Thymus (tissue), 11 donors: ENCODE results near the gene TRIM24. TPM values are rescaled to one million over a fixed set of nuclear protein-coding genes. Genes with fewer than 3 reads are reported as not detected.
A peak's percentile ranks its signal among the peaks of the same experiment; 100 is the strongest.

Source experiments
- DNase-seq, 9 donors: peaks; one replicate each; pipeline ENCODE4 v3.0.0-alpha.2; 2013; ENCODE audit warnings: low spot score in 9 of 9, low read depth in 6 of 9, missing footprints in 1 of 9
- H3K27ac ChIP-seq, 2 donors: one replicate each; pipeline ENCODE4 v1.5.1; 2013; ENCODE audit warnings: control low read depth in 1 of 2, low read depth in 1 of 2, low read length in 1 of 2, mild to moderate bottlenecking in 1 of 2, moderate library complexity in 1 of 2
- H3K27me3 ChIP-seq, 2 donors: one replicate each; pipeline ENCODE4 v1.5.1; 2013; ENCODE audit warnings: low read length in 1 of 2; ENCODE audit not compliant: control insufficient read depth in 2 of 2, insufficient read depth in 1 of 2
- H3K36me3 ChIP-seq, 2 donors: one replicate each; pipeline ENCODE4 v1.5.1; 2013; ENCODE audit warnings: low read length in 1 of 2, mild to moderate bottlenecking in 1 of 2, moderate library complexity in 1 of 2; ENCODE audit not compliant: control insufficient read depth in 2 of 2, insufficient read depth in 2 of 2
- H3K4me1 ChIP-seq, 2 donors: one replicate each; pipeline ENCODE4 v1.5.1; 2013; ENCODE audit warnings: low read length in 2 of 2; ENCODE audit not compliant: control insufficient read depth in 2 of 2, insufficient read depth in 2 of 2
- H3K4me3 ChIP-seq, 2 donors: one replicate each; pipeline ENCODE4 v1.5.1; 2013; ENCODE audit warnings: low read length in 2 of 2, control low read depth in 1 of 2, mild to moderate bottlenecking in 1 of 2
- H3K9me3 ChIP-seq, 2 donors: one replicate each; pipeline ENCODE4 v1.5.1; 2013; ENCODE audit warnings: low read length in 1 of 2, mild to moderate bottlenecking in 1 of 2; ENCODE audit not compliant: control insufficient read depth in 2 of 2, insufficient read depth in 1 of 2
- WGBS: extraction: QIAGEN DNeasy Blood & Tissue Kit; methylation state at CpG from one replicate; pipeline ENCODE4 v1.1.7; 2013; 5-methylcytosine and 5-hydroxymethylcytosine counted together
- polyA plus RNA-seq: library from polyadenylated mRNA; stranded (reverse); fragments of 200-250 nt; gene quantifications from one replicate; pipeline ENCODE4 v1.2.3, GENCODE V29; 2013
- total RNA-seq: library from RNA; stranded (reverse); fragments of 120-200 nt; gene quantifications from one replicate; pipeline ENCODE4 v1.2.4, GENCODE V29; 2013
- donor health status: healthy.

TRIM24 gene
- total and polyA plus RNA-seq, 2 donors: 18.1 to 28.1 TPM

DNA sequence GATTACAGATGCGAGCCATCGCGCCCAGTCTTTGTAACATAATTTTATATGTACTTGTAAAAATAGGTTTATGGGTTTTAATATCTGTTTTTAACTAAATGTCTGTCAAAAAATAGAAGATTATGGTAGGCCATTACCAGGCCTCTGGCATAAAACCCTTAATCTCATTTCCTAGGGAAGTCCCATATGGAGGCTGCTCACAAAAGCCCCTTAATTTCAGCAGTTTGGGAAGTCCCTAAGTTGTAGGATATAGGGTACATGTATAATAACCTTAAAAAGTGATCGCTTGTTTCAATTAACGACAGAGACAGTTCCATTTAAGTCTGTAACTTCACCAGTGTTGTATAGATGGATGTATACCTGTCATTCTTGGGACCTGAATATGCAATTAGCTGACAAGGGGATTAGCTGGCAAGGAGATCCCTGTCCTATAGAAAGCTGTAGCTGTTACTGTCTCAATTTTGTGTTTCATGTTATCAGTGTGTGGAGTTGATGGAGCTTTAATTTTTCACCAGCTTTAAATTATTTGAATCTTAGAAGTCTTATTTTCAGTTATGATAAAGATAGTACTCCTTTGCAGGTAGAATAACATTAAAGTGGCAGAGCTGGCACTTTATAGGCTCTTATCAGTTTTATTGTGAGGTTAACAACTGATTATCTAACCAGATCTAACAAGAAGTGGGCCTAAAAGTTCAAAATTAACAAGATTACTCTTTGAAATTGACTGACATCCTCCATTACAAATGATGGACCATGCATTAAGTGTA is 10.5 kb downstream of the TRIM24 start:
- no peak overlapping the region for H3K27ac ChIP-seq
- no peaks in the 10 kb centered on the region for H3K27me3 ChIP-seq
- no peak for DNase-seq
- H3K4me1 ChIP-seq: no peaks in the 10 kb centered on the region
- 97% methylated on average over 5 of the region's 5 CpGs for WGBS
- H3K9me3 ChIP-seq: no peaks in the 10 kb centered on the region
- no peaks in the 10 kb centered on the region for H3K36me3 ChIP-seq
- H3K4me3 ChIP-seq: no peak overlapping the region

DNA sequence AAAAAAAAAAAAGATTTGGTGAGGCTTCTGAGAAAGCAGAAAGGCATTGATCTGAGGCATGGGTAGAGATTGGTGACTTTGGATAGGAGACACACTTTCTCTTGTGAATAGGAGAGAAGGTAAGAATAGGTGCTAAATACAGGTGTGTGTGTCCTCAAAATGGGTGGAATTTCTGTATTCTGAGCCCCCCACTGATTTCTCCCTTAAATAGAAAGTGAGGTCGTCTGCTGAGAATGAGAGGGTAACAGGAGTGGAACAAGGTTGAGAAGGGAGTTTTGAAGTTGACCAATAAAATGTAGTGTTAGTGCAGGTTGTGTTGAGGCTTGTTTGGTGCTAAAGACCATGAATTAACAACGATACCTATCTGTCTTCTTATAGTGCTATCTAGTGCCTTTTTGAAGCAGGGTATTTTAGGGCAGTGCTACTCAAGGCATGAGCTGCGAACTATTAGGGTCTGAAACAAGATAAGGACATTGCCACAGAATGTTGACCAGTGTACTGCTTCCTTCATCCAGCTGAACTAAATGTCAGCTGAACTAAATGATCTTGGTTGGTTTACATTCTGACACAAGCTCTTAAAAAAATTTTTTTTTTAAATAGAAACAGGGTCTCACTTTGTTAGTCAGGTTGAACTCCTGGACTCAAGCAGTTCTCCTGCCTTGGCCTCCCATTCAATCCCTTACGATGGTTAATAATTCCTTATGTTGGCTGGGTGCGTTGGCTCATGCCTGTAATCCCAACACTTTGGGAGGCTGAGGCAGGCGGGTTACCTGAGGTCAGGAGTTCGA is 12.4 kb downstream of the TRIM24 start:
- Histone ChIP-seq H3K9me3 (no peaks in the 10 kb centered on the region), H3K4me1 (no peaks in the 10 kb centered on the region), H3K27me3 (no peaks in the 10 kb centered on the region), H3K4me3 (no peak overlapping the region), H3K36me3 (no peaks in the 10 kb centered on the region), H3K27ac (no peak overlapping the region)
- WGBS: 95% methylated on average over 7 of the region's 7 CpGs
- DNase-seq: no peak

DNA sequence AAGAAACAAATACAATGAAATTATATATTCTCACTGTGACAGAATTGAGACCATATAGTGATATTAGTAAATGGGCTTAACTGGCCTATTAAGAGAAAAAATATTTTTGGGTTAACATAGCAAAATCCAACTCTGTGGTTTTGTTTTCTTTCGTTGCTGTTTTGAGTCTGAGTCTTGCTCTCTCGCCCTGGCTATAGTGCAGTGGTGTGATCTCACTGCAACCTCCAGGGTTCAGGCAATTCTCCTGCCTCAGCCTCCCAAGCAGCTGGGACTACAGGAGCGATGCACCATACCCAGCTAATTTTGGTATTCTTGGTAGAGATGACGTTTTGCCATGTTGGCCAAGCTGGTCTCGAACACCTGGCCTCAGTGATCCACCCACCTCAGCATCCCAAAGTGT is 15.3 kb downstream of the TRIM24 start:
- DNase-seq: no peak
- peaks cover 0 to 4% of the 10 kb centered on the region in 2 donors for H3K4me1 ChIP-seq

DNA sequence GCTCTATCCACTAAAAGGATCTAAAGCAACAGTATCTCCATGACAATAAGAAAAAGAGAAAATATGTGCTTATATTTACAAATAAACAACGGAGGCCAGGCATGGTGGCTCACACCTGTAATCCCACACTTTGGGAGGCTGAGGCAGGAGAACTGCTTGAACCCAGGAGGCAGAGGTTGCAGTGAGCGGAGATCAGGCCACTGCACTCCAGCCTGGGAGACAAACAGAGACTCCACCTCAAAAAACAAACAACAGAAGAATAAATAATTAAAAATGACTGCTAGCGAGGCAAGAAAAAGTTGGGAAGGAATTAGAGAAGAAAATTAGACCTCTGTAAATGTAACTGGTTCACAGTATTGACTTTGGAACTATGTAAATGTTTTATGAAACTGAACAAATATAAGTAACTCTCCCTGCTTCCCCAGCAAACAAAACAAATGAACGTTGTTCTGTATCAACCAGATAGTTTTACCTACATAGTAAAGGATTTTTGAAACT is 17.1 kb downstream of the TRIM24 start:
- H3K9me3 ChIP-seq: no peaks in the 10 kb centered on the region
- no peak overlapping the region for H3K4me3 ChIP-seq
- peaks cover 0 to 4% of the 10 kb centered on the region in 2 donors for H3K4me1 ChIP-seq
- no peaks in the 10 kb centered on the region for H3K36me3 ChIP-seq
- no peaks in the 10 kb centered on the region for H3K27me3 ChIP-seq
- WGBS: 91% methylated on average over 4 of the region's 4 CpGs
- DNase-seq: no peak
- no peak overlapping the region for H3K27ac ChIP-seq

More for the DNA sequence above, 15.3 kb downstream of the TRIM24 start:
- Histone ChIP-seq H3K27me3 (no peaks in the 10 kb centered on the region), H3K4me3 (no peak overlapping the region), H3K36me3 (no peaks in the 10 kb centered on the region), H3K9me3 (no peaks in the 10 kb centered on the region), H3K27ac (no peak overlapping the region)
- WGBS: 94% methylated on average over 5 of the region's 5 CpGs

DNA sequence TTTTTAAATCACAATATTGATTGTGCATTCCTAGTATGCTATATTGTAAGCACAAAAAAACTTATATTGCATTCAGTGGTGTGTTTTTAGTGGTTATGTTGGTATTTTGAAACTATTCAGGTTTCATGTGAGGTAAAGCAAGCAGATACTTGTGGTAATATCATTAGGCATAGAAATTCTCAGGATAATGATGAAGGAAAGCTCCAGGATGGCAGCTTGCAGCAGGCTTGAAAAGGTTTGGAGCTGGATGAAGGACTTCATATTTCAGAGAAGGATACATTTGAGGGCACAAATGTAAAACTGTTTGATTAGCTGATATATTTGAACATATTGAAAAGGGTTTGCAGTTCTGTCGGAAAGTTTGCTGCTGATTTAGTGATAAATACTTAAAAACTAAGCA is 17.5 kb downstream of the TRIM24 start:
- DNase-seq: no peak
- Histone ChIP-seq H3K9me3 (no peaks in the 10 kb centered on the region), H3K27ac (no peak overlapping the region), H3K4me3 (no peak overlapping the region), H3K27me3 (no peaks in the 10 kb centered on the region), H3K4me1 (peaks cover 0 to 4% of the 10 kb centered on the region in 2 donors), H3K36me3 (no peaks in the 10 kb centered on the region)
- 98% methylated on average over 1 of the region's 1 CpG for WGBS

DNA sequence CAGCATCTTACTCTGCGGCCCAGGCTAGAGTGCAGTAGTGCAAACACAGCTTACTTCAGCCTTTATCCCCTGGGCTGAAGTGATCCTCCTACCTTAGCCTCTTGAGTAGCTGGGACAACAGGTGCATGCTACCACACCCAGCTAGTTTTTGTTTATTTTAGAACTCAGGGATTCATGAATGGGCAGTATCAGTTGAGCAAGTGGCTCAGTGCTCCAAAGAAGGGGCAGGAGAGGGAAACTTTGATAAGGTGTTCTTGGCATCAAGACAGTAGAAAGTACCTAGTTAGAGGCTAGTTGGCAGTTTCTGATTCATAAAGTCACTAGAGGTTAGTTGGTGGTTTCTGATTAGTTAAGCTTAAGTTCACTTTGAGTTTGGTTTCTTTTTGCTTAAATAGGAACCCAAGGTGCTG is 18.4 kb downstream of the TRIM24 start:
- H3K36me3 ChIP-seq: no peaks in the 10 kb centered on the region
- H3K4me1 ChIP-seq: peaks cover 0 to 4% of the 10 kb centered on the region in 2 donors
- DNase-seq: no peak
- no peak overlapping the region for H3K4me3 ChIP-seq
- no peak overlapping the region for H3K27ac ChIP-seq
- WGBS: 98% methylated on average over 1 of the region's 1 CpG
- no peaks in the 10 kb centered on the region for H3K9me3 ChIP-seq
- no peaks in the 10 kb centered on the region for H3K27me3 ChIP-seq

DNA sequence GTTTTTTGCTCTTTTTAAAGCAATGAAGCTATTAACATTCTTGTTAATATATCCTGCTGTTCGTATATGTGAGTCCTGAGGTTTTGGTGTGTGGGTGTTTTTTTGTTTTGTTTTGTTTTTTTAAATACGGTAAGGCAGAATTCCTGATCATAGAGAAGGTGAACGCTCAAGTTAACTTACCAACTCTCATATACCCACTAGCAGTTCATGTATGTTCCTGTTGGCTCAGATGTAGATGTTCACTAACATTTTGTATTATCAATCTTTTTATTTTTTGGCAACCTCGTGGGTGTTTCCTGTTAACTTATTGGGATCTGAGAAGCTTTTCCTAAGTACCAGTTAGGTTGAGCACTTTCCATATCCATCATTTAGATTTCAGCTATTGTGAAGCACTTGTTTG is 20.5 kb downstream of the TRIM24 start:
- Histone ChIP-seq H3K27me3 (no peaks in the 10 kb centered on the region), H3K27ac (no peak overlapping the region), H3K4me1 (peaks cover 0 to 4% of the 10 kb centered on the region in 2 donors), H3K9me3 (no peaks in the 10 kb centered on the region), H3K36me3 (no peaks in the 10 kb centered on the region), H3K4me3 (no peak overlapping the region)
- no peak for DNase-seq
- 71% methylated on average over 4 of the region's 4 CpGs for WGBS

DNA sequence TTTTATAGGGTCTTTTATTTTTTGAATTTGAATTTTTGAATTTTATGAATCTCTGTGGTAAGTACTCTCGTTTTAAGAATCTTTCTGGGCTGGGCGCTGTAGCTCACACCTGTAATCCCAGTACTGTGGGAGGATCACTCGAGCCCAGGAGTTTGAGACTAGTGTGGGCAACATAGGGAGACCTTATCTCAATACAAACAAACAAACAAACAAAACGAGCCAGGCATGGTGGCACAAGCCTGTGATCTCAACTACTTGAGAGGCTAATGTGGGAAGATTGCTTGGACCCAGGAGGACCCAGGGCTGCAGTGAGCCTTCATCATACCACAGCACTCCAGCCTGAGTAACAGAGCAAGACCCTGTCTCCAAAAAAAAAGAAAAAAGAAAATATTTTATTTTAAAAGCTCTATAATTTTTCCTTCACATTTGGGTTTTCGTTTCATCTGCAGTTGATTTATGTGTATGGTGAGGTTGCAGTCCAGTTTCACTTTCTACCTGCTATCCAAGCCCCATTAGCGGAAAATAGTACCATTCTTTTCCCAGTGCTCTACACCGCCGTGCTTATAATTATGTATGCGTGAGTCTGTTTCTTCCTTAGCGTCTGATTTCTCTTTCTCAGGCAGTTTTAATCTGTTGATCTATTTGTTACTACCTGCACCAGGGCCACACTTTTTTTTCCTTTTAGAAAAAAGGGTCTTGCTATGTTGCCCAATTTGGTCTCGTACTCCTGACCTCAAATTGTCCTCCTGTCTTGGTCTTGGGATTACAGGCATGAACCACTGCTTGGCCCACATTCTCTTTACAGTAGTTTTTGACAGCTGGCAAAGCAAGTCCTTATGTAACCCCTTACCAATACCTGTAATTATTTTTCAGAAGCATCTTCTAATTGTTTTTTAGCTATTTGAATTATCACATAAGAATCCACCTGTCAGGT is 21.7 kb downstream of the TRIM24 start:
- H3K27ac ChIP-seq: peak overlapping the region in 1 of 2 donors; percentile 10
- 62% methylated on average over 11 of the region's 11 CpGs for WGBS
- H3K4me3 ChIP-seq: no peak overlapping the region
- no peaks in the 10 kb centered on the region for H3K36me3 ChIP-seq
- H3K27me3 ChIP-seq: no peaks in the 10 kb centered on the region
- no peak for DNase-seq
- no peaks in the 10 kb centered on the region for H3K9me3 ChIP-seq
- H3K4me1 ChIP-seq: peaks cover 0 to 4% of the 10 kb centered on the region in 2 donors
